IMR-90 (cell line): ENCODE data around the gene LIPK. TPM values are rescaled to one million over a fixed set of nuclear protein-coding genes. Genes with fewer than 3 reads are reported as not detected.

Source experiments
- ATAC-seq: fragments of 200-7000 bp; cut with Tn5 transposase; 2 replicates; pipeline ENCODE4 v1.9.1; 2020; ENCODE audit warnings: low read depth, mild to moderate bottlenecking, moderate library complexity
- BruUV-seq: library from RNA; stranded (reverse); fragments of 400-500 nt; replicated peaks from 2 replicates; lab custom pipeline; 2021; lab: Mats Ljungman, UMichigan
- CTCF ChIA-PET: fragments of 300-600 bp; formaldehyde crosslinking; extraction: SDS; loops from one replicate; lab custom pipeline; 2021; ENCODE audit warnings: antibody characterized with exemption; lab: Yijun Ruan, JAX
- POLR2A ChIA-PET: fragments of 300-600 bp; sonication (Branson Sonifier 250); formaldehyde crosslinking; loops from one replicate; lab custom pipeline; 2022; ENCODE audit warnings: antibody characterized with exemption; ENCODE audit not compliant: unreplicated experiment; lab: Charles Lee
- DNase-seq: peaks from one replicate; pipeline ENCODE4 v3.0.0; 2013
- H2AFZ ChIP-seq: replicated peaks from 2 replicates; pipeline ENCODE3; 2013; ENCODE audit warnings: low read length, mild to moderate bottlenecking; ENCODE audit not compliant: poor library complexity
- H2AK5ac ChIP-seq: 2 replicates; pipeline ENCODE4 v1.6.1; 2013; ENCODE audit warnings: low read depth, low read length, inconsistent platforms
- H2AK9ac ChIP-seq: replicated peaks from 2 replicates; pipeline ENCODE3; 2013; ENCODE audit warnings: mild to moderate bottlenecking, low read depth, low read length, moderate library complexity; ENCODE audit not compliant: poor library complexity
- H2BK120ac ChIP-seq: 2 replicates; pipeline ENCODE4 v1.6.1; 2013; ENCODE audit warnings: low read depth, low read length, inconsistent platforms
- H2BK15ac ChIP-seq: 3 replicates; pipeline ENCODE4 v1.6.1; 2013; ENCODE audit warnings: low read depth, low read length, inconsistent platforms
- H2BK20ac ChIP-seq: 2 replicates; pipeline ENCODE4 v1.6.1; 2013; ENCODE audit warnings: low read depth, mild to moderate bottlenecking, inconsistent platforms, low read length, moderate library complexity
- H2BK5ac ChIP-seq: 2 replicates; pipeline ENCODE4 v1.6.1; 2013; ENCODE audit warnings: mild to moderate bottlenecking, low read depth, low read length, inconsistent platforms; ENCODE audit not compliant: poor library complexity, severe bottlenecking
- H3K14ac ChIP-seq: replicated peaks from 2 replicates; pipeline ENCODE4 v1.6.1; 2013; ENCODE audit warnings: low read depth, low read length, inconsistent platforms
- H3K18ac ChIP-seq: 2 replicates; pipeline ENCODE4 v1.6.1; 2013; ENCODE audit warnings: low read depth, low read length, control low read depth
- H3K23ac ChIP-seq: 2 replicates; pipeline ENCODE4 v1.6.1; 2013; ENCODE audit warnings: low read depth, low read length, inconsistent platforms
- H3K27ac ChIP-seq: 2 replicates; pipeline ENCODE4 v1.5.1; 2013; ENCODE audit warnings: mild to moderate bottlenecking, control low read depth, low read length; ENCODE audit not compliant: insufficient read depth
- H3K27me3 ChIP-seq: 2 replicates; pipeline ENCODE4 v1.6.1; 2013; ENCODE audit warnings: low read length; ENCODE audit not compliant: control insufficient read depth, insufficient read depth
- H3K36me3 ChIP-seq: 2 replicates; pipeline ENCODE4 v1.6.1; 2013; ENCODE audit warnings: low read length, mixed read lengths; ENCODE audit not compliant: control insufficient read depth, insufficient read depth
- H3K4ac ChIP-seq: 2 replicates; pipeline ENCODE4 v1.6.1; 2013; ENCODE audit warnings: low read depth, low read length, inconsistent platforms
- H3K4me1 ChIP-seq: 2 replicates; pipeline ENCODE4 v1.6.1; 2013; ENCODE audit warnings: low read length, mixed read lengths; ENCODE audit not compliant: control insufficient read depth, insufficient read depth
- H3K4me2 ChIP-seq: 2 replicates; pipeline ENCODE4 v1.6.1; 2013; ENCODE audit warnings: low read depth, mild to moderate bottlenecking, control low read depth, low read length, moderate library complexity
- H3K4me3 ChIP-seq: 2 replicates; pipeline ENCODE4 v1.5.1; 2013; ENCODE audit warnings: low read depth, mild to moderate bottlenecking, control low read depth, low read length, moderate library complexity; ENCODE audit not compliant: insufficient read depth
- H3K56ac ChIP-seq: 2 replicates; pipeline ENCODE4 v1.6.1; 2013; ENCODE audit warnings: low read length, inconsistent platforms; ENCODE audit not compliant: insufficient read depth; ENCODE audit errors: extremely low read depth
- H3K79me1 ChIP-seq, 2 experiments: 2 replicates each; pipeline ENCODE4 v1.6.1; 2013; ENCODE audit warnings: low read length in 2 of 2, inconsistent platforms in 1 of 2, low read depth in 1 of 2
- H3K9ac ChIP-seq: 2 replicates; pipeline ENCODE4 v1.6.1; 2013; ENCODE audit warnings: low read depth, low read length, control low read depth
- H3K9me1 ChIP-seq: 2 replicates; pipeline ENCODE4 v1.6.1; 2013; ENCODE audit warnings: low read length, inconsistent platforms; ENCODE audit not compliant: insufficient read depth
- H3K9me3 ChIP-seq: 2 replicates; pipeline ENCODE4 v1.6.1; 2013; ENCODE audit warnings: low read length; ENCODE audit not compliant: control insufficient read depth, insufficient read depth
- H4K20me1 ChIP-seq: 2 replicates; pipeline ENCODE4 v1.6.1; 2013; ENCODE audit warnings: low read length, inconsistent platforms; ENCODE audit not compliant: insufficient read depth
- H4K5ac ChIP-seq: 2 replicates; pipeline ENCODE4 v1.6.1; 2013; ENCODE audit warnings: mild to moderate bottlenecking, low read depth, low read length, control low read depth
- H4K8ac ChIP-seq, 2 experiments: 2 replicates each; pipeline ENCODE4 v1.6.1; 2013; ENCODE audit warnings: low read depth in 2 of 2, low read length in 2 of 2, control low read depth in 1 of 2, inconsistent platforms in 1 of 2
- H4K91ac ChIP-seq: 2 replicates; pipeline ENCODE4 v1.6.1; 2013; ENCODE audit warnings: low read depth, low read length, inconsistent platforms; ENCODE audit not compliant: insufficient read depth
- BHLHE40 ChIP-seq: fragments of 150-350 bp; IDR thresholded peaks from 2 replicates; pipeline ENCODE4 v1.6.1; 2016; ENCODE audit warnings: mild to moderate bottlenecking, low read depth, low read length
- CEBPB ChIP-seq: IDR thresholded peaks from 2 replicates; pipeline ENCODE4 v1.6.1; 2012; ENCODE audit warnings: low read depth, low read length, improper control_type of control experiment
- CHD1 ChIP-seq: IDR thresholded peaks from 2 replicates; pipeline ENCODE4 v1.6.1; 2012; ENCODE audit warnings: low read depth, low read length, improper control_type of control experiment
- CTCF ChIP-seq: conservative IDR thresholded peaks from 2 replicates; pipeline ENCODE4 v1.5.1; 2012; ENCODE audit warnings: mild to moderate bottlenecking, low read depth, low read length, improper control_type of control experiment
- ELK1 ChIP-seq: fragments of 150-350 bp; IDR thresholded peaks from 2 replicates; pipeline ENCODE4 v1.6.1; 2016; ENCODE audit warnings: low read depth, mild to moderate bottlenecking, low read length, moderate library complexity, borderline replicate concordance
- FOS ChIP-seq: fragments of 150-350 bp; IDR thresholded peaks from 2 replicates; pipeline ENCODE4 v1.6.1; 2016; ENCODE audit warnings: low read depth, low read length
- MAFK ChIP-seq: IDR thresholded peaks from 2 replicates; pipeline ENCODE4 v1.6.1; 2012; ENCODE audit warnings: low read depth, low read length, improper control_type of control experiment
- MAZ ChIP-seq: IDR thresholded peaks from 2 replicates; pipeline ENCODE4 v1.6.1; 2012; ENCODE audit warnings: low read depth, mild to moderate bottlenecking, low read length, improper control_type of control experiment, moderate library complexity, borderline replicate concordance
- MXI1 ChIP-seq: IDR thresholded peaks from 2 replicates; pipeline ENCODE4 v1.6.1; 2012; ENCODE audit warnings: low read depth, mild to moderate bottlenecking, low read length, moderate library complexity, borderline replicate concordance
- NFE2L2 ChIP-seq: fragments of 150-350 bp; IDR thresholded peaks from 2 replicates; pipeline ENCODE4 v1.6.1; 2016; ENCODE audit warnings: low read depth, mild to moderate bottlenecking, low read length
- POLR2A ChIP-seq: IDR thresholded peaks from 2 replicates; pipeline ENCODE4 v1.6.1; 2012; ENCODE audit warnings: mild to moderate bottlenecking, low read depth, low read length
- RAD21 ChIP-seq: IDR thresholded peaks from 2 replicates; pipeline ENCODE4 v1.6.1; 2012; ENCODE audit warnings: low read length, improper control_type of control experiment
- RCOR1 ChIP-seq: IDR thresholded peaks from 2 replicates; pipeline ENCODE4 v1.6.1; 2012; ENCODE audit warnings: mild to moderate bottlenecking, low read length, improper control_type of control experiment; ENCODE audit not compliant: insufficient replicate concordance
- RFX5 ChIP-seq: IDR thresholded peaks from 2 replicates; pipeline ENCODE4 v1.8.0; 2012; ENCODE audit warnings: low read depth, mild to moderate bottlenecking, low read length, moderate library complexity
- SMC3 ChIP-seq: fragments of 150-350 bp; IDR thresholded peaks from 2 replicates; pipeline ENCODE4 v1.6.1; 2016; ENCODE audit warnings: low read depth, mild to moderate bottlenecking, antibody characterized with exemption, low read length, moderate library complexity
- USF2 ChIP-seq: fragments of 150-350 bp; IDR thresholded peaks from 2 replicates; pipeline ENCODE4 v1.6.1; 2017; ENCODE audit warnings: mild to moderate bottlenecking, antibody characterized with exemption, low read length, low read depth
- WGBS, 2 experiments: methylation state at CpG; one replicate each; pipeline versions ENCODE4 v1.1.5 to v1.1.7; 2013; ENCODE audit warnings: missing lambda C conversion rate in 2 of 2; ENCODE audit not compliant: insufficient read length in 1 of 2; ENCODE audit errors: extremely low coverage in 2 of 2; 5-methylcytosine and 5-hydroxymethylcytosine counted together
- dilution Hi-C: fragments of 300-500 bp; cut with HindIII; formaldehyde crosslinking; loops from one replicate; pipeline ENCODE4 v1.14.3; 2018; ENCODE audit warnings: low sequenced_read_pairs; ENCODE audit not compliant: unreplicated experiment
- in situ Hi-C: fragments of 300-500 bp; cut with MboI; formaldehyde crosslinking; loops from 3 replicates; pipeline ENCODE4 v1.14.3; 2019; ENCODE audit warnings: low sequenced_read_pairs, inconsistent platforms, mixed read lengths
- intact Hi-C: fragments of 100-400 bp; cut with micrococcal nuclease; formaldehyde crosslinking; loops from 2 replicates; pipeline ENCODE4 v1.10.0; 2022
- polyA plus RNA-seq, 3 experiments: library from polyadenylated mRNA; depleted of rRNA; stranded (reverse); fragments of >200 nt; gene quantifications; 2 replicates each; pipeline ENCODE4 v1.2.3, GENCODE V29; 2012; ENCODE audit warnings: low replicate concordance in 1 of 3
- total RNA-seq: library from RNA; depleted of rRNA; stranded (reverse); fragments of >200 nt; gene quantifications from 2 replicates; pipeline ENCODE4 v1.2.3, GENCODE V29; 2012

The LIPK gene
- total and polyA plus RNA-seq, 2 of the 4 experiments (the other 2 are of a cell fraction): not detected

- Histone ChIP-seq H2BK15ac (no peak overlapping the region), H3K18ac (no peak overlapping the region), H4K20me1 (no peaks in the 10 kb centered on the region), H3K23ac (no peak overlapping the region), H4K91ac (no peak overlapping the region), H3K4me2 (no peak overlapping the region), H2BK20ac (no peak overlapping the region), H4K8ac (no peak overlapping the region), H3K14ac (no peak overlapping the region), H3K4ac (no peak overlapping the region), H2AK9ac (no peak overlapping the region), H3K9ac (no peak overlapping the region), H3K4me1 (no peaks in the 10 kb centered on the region), H2AK5ac (no peak overlapping the region), H3K56ac (no peak overlapping the region), H2BK120ac (no peak overlapping the region), H3K27me3 (peaks cover 1% of the 10 kb centered on the region; the same call in 1 of the 2 replicates), H4K5ac (no peak overlapping the region), H3K9me1 (no peaks in the 10 kb centered on the region), H3K79me1 (no peaks in the 10 kb centered on the region), H2BK5ac (no peak overlapping the region), H3K9me3 (no peaks in the 10 kb centered on the region), H2AFZ (no peak overlapping the region), H3K4me3 (no peak overlapping the region), H3K27ac (no peak overlapping the region), H3K36me3 (no peaks in the 10 kb centered on the region)
- ATAC-seq (no peak), DNase-seq (no peak)
- ChIA-PET CTCF (no interaction called here), POLR2A (no interaction called here)
- dilution Hi-C loops: no loop called here
- WGBS, 2 experiments: 87% methylated on average over 3 of the region's 10 CpGs; no CpG with 5 or more reads in 1 of the 2 experiments
- intact Hi-C loops: no loop called here
- TF ChIP-seq BHLHE40: no peak
- TF ChIP-seq RCOR1: no peak
- TF ChIP-seq SMC3: no peak
- no peak for TF ChIP-seq CEBPB
- no peak for TF ChIP-seq POLR2A
- TF ChIP-seq USF2: no peak
- no peak for TF ChIP-seq ELK1
- TF ChIP-seq CTCF: no peak
- no peak for TF ChIP-seq MXI1
- TF ChIP-seq RAD21: no peak
- TF ChIP-seq MAZ: no peak
- no peak for TF ChIP-seq RFX5
- TF ChIP-seq CHD1: no peak
- no peak for TF ChIP-seq FOS
- TF ChIP-seq NFE2L2: no peak
- TF ChIP-seq MAFK: no peak
- in situ Hi-C loops: no loop called here
- BruUV-seq: no TSS peak
Measured at GRCh38 chr10:88786032-88786770, 80.2 kb downstream of the LIPK start.
